HG02943 (cell line): Measurements from ENCODE around the gene CPNE9.

ENCODE experiments used
- ATAC-seq: cut with Tn5 transposase; IDR thresholded peaks from one replicate; pipeline ENCODE4 v1.9.1; 2021; ENCODE audit warnings: mild to moderate bottlenecking, low read depth, moderate library complexity; ENCODE audit not compliant: unreplicated experiment

Gene CPNE9

GRCh38 chr3:9686050-9686550 is 17.5 kb upstream of the CPNE9 start:
- no peak for ATAC-seq

DNA sequence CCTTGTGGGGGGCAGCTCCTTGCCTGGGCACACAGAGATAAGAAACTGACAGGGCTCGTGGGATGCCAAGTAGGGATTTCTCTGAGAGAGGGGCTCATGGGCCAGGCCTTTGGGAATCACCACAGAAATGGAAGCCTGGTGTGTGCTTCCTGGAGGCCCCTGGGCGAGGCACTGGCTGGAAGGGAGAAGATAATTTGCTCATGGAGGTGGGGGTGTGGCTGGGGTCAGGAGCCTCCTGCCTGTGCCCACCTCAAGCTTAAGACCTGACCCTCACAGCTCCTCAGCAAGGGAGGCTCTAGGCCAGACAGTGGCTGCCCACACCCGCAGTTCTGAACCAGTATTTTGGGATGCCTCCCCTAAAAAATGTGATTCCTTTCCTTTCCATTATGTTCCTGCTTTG is 16.9 kb upstream of the CPNE9 start:
- no peak for ATAC-seq

DNA sequence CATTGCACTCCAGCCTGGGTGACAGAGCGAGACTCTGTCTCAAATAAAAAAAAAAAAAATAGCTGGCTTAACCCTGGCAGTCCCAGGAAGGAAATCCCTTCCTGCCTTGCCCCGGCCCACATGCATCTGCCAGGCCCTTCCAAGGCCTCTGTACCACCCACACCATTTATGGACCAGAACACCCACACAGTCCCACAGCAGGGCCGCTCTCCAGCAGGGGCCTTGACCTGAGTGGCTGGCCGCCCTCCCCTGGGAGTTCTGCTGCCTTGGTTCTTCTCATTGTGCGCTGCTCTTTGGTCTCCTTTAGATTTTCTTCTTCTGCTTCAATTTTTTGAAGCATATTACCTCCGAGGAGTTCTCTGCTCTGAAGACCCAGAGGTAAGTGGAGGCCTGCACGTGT is 16.1 kb upstream of the CPNE9 start:
- ATAC-seq = no peak

GRCh38 chr3:9688961-9689360 is 14.7 kb upstream of the CPNE9 start:
- no peak for ATAC-seq

GRCh38 chr3:9689757-9690156 is 13.9 kb upstream of the CPNE9 start:
- ATAC-seq = no peak

GRCh38 chr3:9690451-9691450 is 12.9 kb upstream of the CPNE9 start:
- ATAC-seq = peak; percentile 94

- no peak for ATAC-seq
These were observed 12.0 kb upstream of the CPNE9 start for GRCh38 chr3:9691636-9692035.

GRCh38 chr3:9692416-9692815 is 11.2 kb upstream of the CPNE9 start:
- no peak for ATAC-seq

DNA sequence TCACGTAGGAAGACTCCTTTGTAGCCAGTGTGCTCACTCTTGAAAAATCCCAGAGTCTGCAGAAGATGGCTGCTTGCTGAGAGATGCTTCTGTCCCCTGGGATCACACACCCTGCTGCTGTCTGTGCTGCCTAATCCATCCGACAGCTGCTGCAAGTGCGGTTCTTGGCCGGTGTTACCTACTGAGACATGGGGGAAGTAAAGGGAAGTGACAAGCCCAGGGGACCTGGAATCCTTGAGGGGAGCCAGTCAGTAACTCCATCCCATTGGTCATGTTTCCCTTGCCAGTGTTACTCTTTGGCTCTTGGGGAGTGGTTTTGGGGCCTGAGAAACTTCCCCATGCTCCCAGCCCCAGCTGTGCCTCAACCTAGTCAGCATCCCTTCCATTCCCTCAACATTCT is 8.3 kb upstream of the CPNE9 start:
- no peak for ATAC-seq

GRCh38 chr3:9695746-9696145 is 7.9 kb upstream of the CPNE9 start:
- ATAC-seq = no peak

DNA sequence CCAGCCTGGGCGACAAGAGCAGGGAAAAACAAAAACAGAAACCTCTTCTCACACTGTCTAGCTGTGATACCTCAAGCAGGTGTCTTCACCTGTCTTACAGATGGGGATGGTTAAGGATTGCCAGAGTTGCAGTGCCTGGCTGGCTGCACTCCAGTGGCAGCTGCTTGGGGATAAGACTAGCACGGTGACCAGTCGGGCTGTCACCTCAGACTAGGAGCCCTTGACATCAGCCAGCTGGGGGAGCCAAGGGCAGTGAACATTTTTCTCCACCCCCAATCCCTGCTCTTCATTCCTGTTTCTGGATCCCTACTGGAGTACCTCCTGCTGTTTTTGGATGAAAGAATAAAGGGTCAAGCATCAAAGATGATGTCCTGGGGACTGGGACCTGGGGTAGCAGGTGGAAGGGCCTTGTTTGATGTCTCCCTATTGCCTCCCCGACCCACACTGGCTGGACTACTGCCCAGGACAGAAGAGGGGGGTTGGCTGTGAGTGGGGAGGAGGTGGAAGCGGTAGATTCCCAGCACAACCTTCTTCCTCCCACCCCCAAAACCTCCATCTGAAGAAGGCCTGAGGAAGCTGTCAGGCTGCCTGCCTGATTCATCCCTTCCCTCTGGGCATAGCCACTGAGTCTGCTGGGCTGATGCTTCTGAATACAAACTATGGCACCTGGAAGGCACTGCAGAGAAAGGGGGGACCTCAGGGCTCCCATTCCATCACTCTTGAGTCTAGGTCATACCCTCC is 7.0 kb upstream of the CPNE9 start:
- ATAC-seq = no peak

DNA sequence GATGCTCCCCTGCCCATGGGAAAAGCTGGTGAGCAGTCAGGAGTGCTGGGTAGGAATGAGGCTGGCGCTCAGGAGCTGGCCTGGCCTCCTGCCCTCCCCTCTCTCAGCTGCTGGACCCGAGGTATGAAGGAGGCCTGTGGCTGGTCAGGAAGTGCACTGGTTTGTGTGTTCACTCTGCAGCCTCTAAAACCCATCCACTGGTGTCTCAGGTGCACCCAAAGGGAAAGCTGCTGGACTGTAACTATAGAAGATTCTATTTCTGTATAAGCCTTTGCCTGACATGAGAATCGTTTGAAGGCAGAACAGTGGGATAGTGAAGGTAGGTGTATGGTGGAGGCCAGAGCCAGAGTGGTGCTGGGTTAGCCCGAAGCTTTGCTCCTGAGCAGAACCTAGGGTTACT is 5.7 kb upstream of the CPNE9 start:
- no peak for ATAC-seq

- no peak for ATAC-seq
These were observed 5.3 kb upstream of the CPNE9 start for GRCh38 chr3:9698293-9698692.

- no peak for ATAC-seq
These were observed 3.1 kb upstream of the CPNE9 start for GRCh38 chr3:9700536-9700935.

DNA sequence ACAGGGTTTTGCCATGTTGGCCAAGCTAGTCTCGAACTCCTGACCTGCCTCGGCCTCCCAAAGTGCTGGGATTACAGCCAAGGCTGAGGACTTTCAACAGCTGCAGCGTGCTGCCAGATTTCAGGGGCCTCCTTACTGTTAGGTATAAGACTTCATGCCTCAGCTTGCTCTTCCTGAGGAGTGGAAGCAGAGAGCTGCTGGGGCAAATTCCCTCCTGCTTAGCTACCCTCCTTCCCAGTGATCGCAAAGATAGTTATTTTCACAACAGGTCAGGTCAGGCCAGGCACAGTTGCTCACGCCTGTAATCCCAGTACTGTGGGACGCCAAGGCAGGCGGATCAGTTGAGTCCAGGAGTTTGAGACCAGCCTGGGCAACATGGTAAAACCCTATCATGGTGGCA is 2.6 kb upstream of the CPNE9 start:
- no peak for ATAC-seq

DNA sequence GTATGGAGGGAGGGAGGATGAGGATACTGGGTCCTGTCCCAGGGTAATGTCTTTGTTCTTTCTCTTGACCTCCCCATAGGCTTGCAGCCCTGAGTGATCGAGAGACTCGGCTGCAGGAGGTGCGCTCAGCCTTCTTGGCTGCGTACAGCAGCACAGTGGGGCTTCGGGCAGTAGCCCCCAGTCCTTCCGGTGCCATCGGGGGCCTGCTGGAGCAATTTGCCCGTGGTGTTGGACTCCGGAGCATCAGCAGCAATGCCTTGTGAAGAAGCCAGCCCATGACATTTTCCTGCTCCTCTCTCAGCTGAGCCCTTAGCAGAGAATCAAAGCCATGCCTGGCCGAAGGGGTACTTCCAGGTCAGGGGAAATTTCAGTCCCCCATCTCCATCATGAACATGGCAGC is 1.9 kb upstream of the CPNE9 start:
- no peak for ATAC-seq

GRCh38 chr3:9703240-9703639 is 393 bp upstream of the CPNE9 start:
- no peak for ATAC-seq

DNA sequence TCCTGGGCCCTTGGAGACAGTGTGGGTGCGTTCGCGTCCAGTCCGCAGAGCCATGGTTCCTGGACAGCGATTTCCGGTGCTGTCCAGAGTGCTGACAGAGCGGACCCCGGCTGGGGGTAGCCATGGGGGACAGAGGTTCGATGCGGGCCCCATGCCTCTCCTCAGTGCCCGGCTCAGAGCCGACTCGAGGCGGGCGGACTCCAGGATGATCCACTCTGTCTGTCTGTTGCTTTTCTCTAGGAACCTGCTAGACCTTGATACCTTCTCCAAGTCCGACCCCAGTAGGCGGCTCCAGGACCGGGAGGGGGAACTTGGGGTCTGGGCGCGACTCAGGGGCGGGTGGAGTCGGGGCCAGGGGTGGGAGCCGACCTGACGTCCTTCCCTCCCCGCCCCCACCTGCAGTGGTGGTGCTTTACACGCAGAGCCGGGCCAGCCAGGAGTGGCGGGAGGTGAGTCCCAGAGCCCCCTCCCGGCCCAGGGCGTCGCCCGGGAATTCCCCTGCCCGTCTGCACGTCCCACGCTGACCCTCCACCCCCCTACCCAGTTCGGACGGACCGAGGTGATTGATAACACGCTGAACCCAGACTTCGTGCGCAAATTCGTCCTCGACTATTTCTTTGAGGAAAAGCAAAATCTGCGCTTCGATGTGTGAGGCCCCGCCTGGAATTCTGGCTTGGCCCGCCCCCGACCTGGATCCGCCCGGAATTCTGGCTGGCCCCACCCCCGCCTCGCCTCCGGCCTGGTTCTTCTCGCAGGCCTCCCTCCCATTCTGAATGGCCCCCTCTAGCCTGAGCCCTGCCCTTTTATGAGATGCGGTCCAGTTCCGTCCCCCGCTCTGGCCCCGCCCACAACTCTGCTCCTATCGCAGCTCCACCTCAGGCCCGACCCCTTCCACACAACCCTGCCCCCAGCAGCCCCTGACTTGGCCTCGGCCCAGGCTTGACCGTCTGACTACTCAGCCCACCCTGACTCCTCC is 1.0 kb downstream of the CPNE9 start:
- ATAC-seq = no peak

DNA sequence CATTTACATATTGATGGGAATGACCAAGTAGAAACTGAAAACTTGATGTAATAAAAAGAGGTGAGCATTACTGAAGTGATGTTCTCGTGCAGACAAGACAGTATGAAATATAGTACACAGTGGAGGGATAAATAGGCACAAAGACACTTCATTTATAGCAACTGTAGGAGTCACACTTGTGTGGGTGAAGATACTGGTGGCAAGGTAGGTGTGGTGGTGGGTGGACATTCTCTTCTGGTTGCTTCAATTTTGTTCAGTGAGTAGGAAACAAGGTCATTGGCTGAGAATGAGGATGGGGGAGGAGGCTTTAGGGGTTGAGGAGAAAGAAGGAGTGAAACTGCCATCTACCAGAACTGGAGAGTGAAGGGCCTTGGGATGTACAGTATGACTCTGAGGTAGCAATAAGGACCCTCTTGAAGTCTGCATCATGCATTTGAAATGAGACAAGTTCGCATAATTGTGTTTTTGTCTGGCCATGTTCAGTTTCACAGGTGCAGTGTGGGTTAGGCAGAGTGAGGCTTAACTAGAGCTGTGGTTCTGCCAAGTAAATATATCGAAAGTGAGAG is 6.6 kb downstream of the CPNE9 start:
- ATAC-seq = no peak

DNA sequence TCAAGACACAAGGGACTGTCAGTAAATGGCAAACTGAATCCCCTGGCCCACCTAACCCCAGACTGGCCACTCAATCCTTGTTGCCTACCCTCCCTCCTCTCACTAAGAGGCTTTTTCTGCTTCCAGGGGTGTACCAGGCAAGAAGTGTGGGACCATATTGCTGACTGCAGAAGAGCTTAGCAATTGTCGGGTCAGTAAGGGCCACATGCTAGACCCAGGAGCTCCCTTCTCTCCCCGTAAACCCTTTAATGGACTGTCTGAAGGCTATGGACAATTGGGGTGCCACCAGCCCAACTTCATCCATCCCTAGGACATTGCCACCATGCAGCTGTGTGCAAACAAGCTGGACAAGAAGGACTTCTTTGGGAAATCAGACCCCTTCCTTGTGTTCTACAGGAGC is 8.8 kb downstream of the CPNE9 start:
- ATAC-seq = no peak
